ENCODE results near the gene INSL3. TPM values are rescaled to one million over a fixed set of nuclear protein-coding genes. Genes with fewer than 3 reads are reported as not detected.
A peak's percentile ranks its signal among the peaks of the same experiment; 100 is the strongest.

INSL3 gene
- total and polyA plus RNA-seq, 8 donors = 0.21 to 0.76 TPM; not detected in 6

- peak within 1 kb of the TSS; percentile 71 to 86 for H3K27ac ChIP-seq
- DNase-seq (peak; percentile 98 to 100 (median 100)), ATAC-seq (peak; percentile 96)
- peaks cover 9 to 35% of the 10 kb centered on the region in 2 donors for H3K36me3 ChIP-seq
- peaks cover 11 to 50% of the 10 kb centered on the region in 2 donors for H3K4me1 ChIP-seq
- no peaks in the 10 kb centered on the region for H3K27me3 ChIP-seq
- H3K4me3 ChIP-seq = peak within 1 kb of the TSS; percentile 98 to 100
- intact Hi-C loops (cut with DNase I) = loop anchor here in 1 of 2 donors (10.0 kb wide), 3 partner anchors 65 to 135 kb away; no protein-coding TSS in a partner anchor
- peak; percentile 51 to 74 for TF ChIP-seq CTCF (IDR thresholded peaks at IDR 0.05)
- H3K9me3 ChIP-seq = no peaks in the 10 kb centered on the region
Measured at GRCh38 chr19:17859533-17860330, 38.4 kb upstream of the INSL3 start, which contains the start of gene RPL18A. Gene RPL18A (plus strand): TSS chr19:17859910. CDS start chr19:17859957, 47 bp downstream.

- Histone ChIP-seq H3K36me3 (no peaks in the 10 kb centered on the region), H3K4me1 (peaks cover 0 to 25% of the 10 kb centered on the region in 2 donors), H3K9me3 (no peaks in the 10 kb centered on the region), H3K27ac (no peak overlapping the region), H3K27me3 (no peaks in the 10 kb centered on the region), H3K4me3 (no peak overlapping the region)
- intact Hi-C loops (cut with DNase I) = loop anchor here in 1 of 2 donors (10.0 kb wide), 1 partner anchor 71 kb away; no protein-coding TSS in a partner anchor
- ATAC-seq (peak; percentile 69), DNase-seq (peak; percentile 63 to 98 (median 84))
- TF ChIP-seq CTCF (IDR thresholded peaks at IDR 0.05) = peak; percentile 96 to 99
Measured at GRCh38 chr19:17855280-17856152, 34.2 kb upstream of the INSL3 start.

- intact Hi-C loops (cut with DNase I) = loop anchor here in 1 of 2 donors (10.0 kb wide), 1 partner anchor 69 kb away; no protein-coding TSS in a partner anchor
- Histone ChIP-seq H3K4me3 (no peak overlapping the region), H3K4me1 (peaks cover 0 to 33% of the 10 kb centered on the region in 2 donors), H3K27ac (no peak overlapping the region), H3K9me3 (no peaks in the 10 kb centered on the region), H3K36me3 (no peaks in the 10 kb centered on the region), H3K27me3 (no peaks in the 10 kb centered on the region)
- no peak for ATAC-seq
- DNase-seq = no peak
- no peak for TF ChIP-seq CTCF (IDR thresholded peaks at IDR 0.05)
Measured at GRCh38 chr19:17854061-17854460, 32.7 kb upstream of the INSL3 start.

GRCh38 chr19:17848595-17849292 lies 27.4 kb upstream of the INSL3 start:
- H3K9me3 ChIP-seq = no peaks in the 10 kb centered on the region
- no peak overlapping the region for H3K4me3 ChIP-seq
- peak overlapping the region in 1 of 2 donors; percentile 96 for H3K27ac ChIP-seq
- no peak for DNase-seq
- no peaks in the 10 kb centered on the region for H3K27me3 ChIP-seq
- peaks cover 0 to 72% of the 10 kb centered on the region in 2 donors for H3K4me1 ChIP-seq
- ATAC-seq = no peak
- intact Hi-C loops (cut with DNase I) = no loop called here
- peaks cover 0 to 5% of the 10 kb centered on the region in 2 donors for H3K36me3 ChIP-seq
- TF ChIP-seq CTCF (IDR thresholded peaks at IDR 0.05) = no peak
